Cardiac fibroblast (primary cell): Measurements from ENCODE around the gene ZNF217.
"Not testable (repeated sequence)": the region's sequence is repeated elsewhere in the genome, so short reads cannot be mapped to it uniquely, and the experiment has no call there.

Experiments
- DNase-seq, 2 donors: peaks; one replicate each; pipeline versions ENCODE4 v3.0.0 to v3.0.0-alpha.2; 2010; ENCODE audit warnings: low read depth in 2 of 2
- H3K4me3 ChIP-seq, 2 donors: replicated peaks in 1 of 2; 1 replicate in 1 of 2; 2 replicates in 1 of 2; pipeline ENCODE4 v1.5.1; 2011; ENCODE audit warnings: low read depth in 2 of 2, low read length in 2 of 2, mild to moderate bottlenecking in 2 of 2, moderate library complexity in 1 of 2
- CTCF ChIP-seq: IDR thresholded peaks from one replicate; pipeline ENCODE4 v1.5.1; 2011; ENCODE audit warnings: low read depth, mild to moderate bottlenecking, low read length, inconsistent platforms

ZNF217 gene

GRCh38 chr20:53635221-53635620, 41.6 kb upstream of the ZNF217 start:
- H3K4me3 ChIP-seq, result no peak overlapping the region
- DNase-seq, result no peak

GRCh38 chr20:53631909-53632662, 38.4 kb upstream of the ZNF217 start:
- no peak for TF ChIP-seq CTCF
- H3K4me3 ChIP-seq, result no peak overlapping the region
- no peak for DNase-seq

More at GRCh38 chr20:53635221-53635620, 41.6 kb upstream of the ZNF217 start:
- no peak for TF ChIP-seq CTCF

- H3K4me3 ChIP-seq, result no peak overlapping the region
- TF ChIP-seq CTCF, result no peak
- no peak for DNase-seq
These were observed 35.8 kb upstream of the ZNF217 start for GRCh38 chr20:53629436-53629835.

GRCh38 chr20:53628758-53629157, 35.1 kb upstream of the ZNF217 start:
- H3K4me3 ChIP-seq, DNase-seq: not testable (repeated sequence)

GRCh38 chr20:53628076-53628475, 34.4 kb upstream of the ZNF217 start:
- no peak for DNase-seq
- H3K4me3 ChIP-seq, result no peak overlapping the region
- TF ChIP-seq CTCF, result no peak

GRCh38 chr20:53627001-53627400, 33.4 kb upstream of the ZNF217 start:
- DNase-seq, H3K4me3 ChIP-seq: not testable (repeated sequence)

DNA sequence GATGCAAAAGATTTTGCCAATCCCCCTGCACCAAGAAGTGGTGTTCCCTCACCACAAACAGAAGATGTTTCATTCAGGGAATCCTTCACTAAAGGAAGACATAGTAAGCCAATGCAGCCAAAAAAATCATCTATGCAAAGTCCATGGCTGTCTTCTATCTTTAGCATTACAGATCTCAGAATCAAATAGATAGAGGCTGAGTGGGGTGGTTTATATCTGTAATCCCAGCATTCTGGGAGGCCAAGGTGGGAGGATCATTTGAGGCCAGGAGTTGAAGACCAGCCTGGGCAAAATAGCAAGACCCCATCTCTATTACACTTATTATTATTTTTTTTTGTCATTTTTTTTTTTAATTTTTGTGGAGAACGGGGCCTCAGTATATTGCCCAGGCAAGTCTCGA, 32.9 kb upstream of the ZNF217 start:
- DNase-seq, result no peak
- H3K4me3 ChIP-seq, result no peak overlapping the region
- no peak for TF ChIP-seq CTCF
